B cell (primary cell): Measurements from ENCODE around the gene PPP2R2D. TPM values are rescaled to one million over a fixed set of nuclear protein-coding genes. Genes with fewer than 3 reads are reported as not detected.

Experiments used
- ATAC-seq: fragments of 200-7000 bp; cut with Tn5 transposase; one replicate; pipeline ENCODE4 v1.10.0; 2021; ENCODE audit warnings: low read depth, mild to moderate bottlenecking, moderate number of reproducible peaks, moderate library complexity
- CTCF ChIA-PET: fragments of 350-600 bp; sonication (Branson Sonifier 250); formaldehyde crosslinking; loops from one replicate; lab custom pipeline; 2021; ENCODE audit warnings: antibody characterized with exemption, inconsistent platforms; lab: Charles Lee
- POLR2A ChIA-PET: fragments of 350-600 bp; sonication (Branson Sonifier 250); formaldehyde crosslinking; loops from one replicate; lab custom pipeline; 2021; ENCODE audit warnings: antibody characterized with exemption; lab: Charles Lee
- DNase-seq: peaks from one replicate; pipeline ENCODE4 v3.0.0; 2013
- H2AFZ ChIP-seq: 2 replicates; pipeline ENCODE4 v1.6.1; 2012; ENCODE audit warnings: mild to moderate bottlenecking, low read depth, low read length; ENCODE audit not compliant: insufficient read depth, poor library complexity, severe bottlenecking
- H3K27ac ChIP-seq, 2 donors: 1 replicate in 1 of 2; 2 replicates in 1 of 2; pipeline ENCODE4 v1.5.1; 2012 to 2013; ENCODE audit warnings: low read length in 2 of 2, mild to moderate bottlenecking in 2 of 2, moderate library complexity in 1 of 2
- H3K27me3 ChIP-seq, 4 experiments: fragments of 200-600 bp in 1 of 4; sonication (generic) in 1 of 4; replicated peaks in 1 of 4; 1 replicate in 2 of 4; 2 replicates in 2 of 4; pipeline versions ENCODE4 v1.6.1 to v1.7.0; 2013 to 2016; ENCODE audit warnings: low read length in 3 of 4, mild to moderate bottlenecking in 2 of 4, mixed read lengths in 1 of 4, moderate library complexity in 1 of 4; ENCODE audit not compliant: insufficient read depth in 4 of 4, control insufficient read depth in 3 of 4; ENCODE audit errors: control extremely low read depth in 1 of 4
- H3K36me3 ChIP-seq, 2 experiments: replicated peaks in 1 of 2; 1 replicate in 1 of 2; 2 replicates in 1 of 2; pipeline versions ENCODE4 v1.6.1 to v1.7.1; 2013; ENCODE audit warnings: low read length in 1 of 2; ENCODE audit not compliant: insufficient read depth in 2 of 2, control insufficient read depth in 1 of 2; ENCODE audit errors: control extremely low read depth in 1 of 2, extremely low read depth in 1 of 2
- H3K4me1 ChIP-seq, 2 donors: fragments of 200-600 bp in 1 of 2; sonication (generic) in 1 of 2; 1 replicate in 1 of 2; 2 replicates in 1 of 2; pipeline versions ENCODE4 v1.5.1 to v1.6.1; 2013 to 2017; ENCODE audit warnings: low read length in 2 of 2; ENCODE audit not compliant: control insufficient read depth in 2 of 2, insufficient read depth in 2 of 2
- H3K4me2 ChIP-seq: replicated peaks from 2 replicates; pipeline ENCODE3; 2012; ENCODE audit warnings: mild to moderate bottlenecking, low read depth, low read length; ENCODE audit not compliant: poor library complexity, severe bottlenecking
- H3K4me3 ChIP-seq, 5 experiments: fragments of 200-600 bp in 1 of 5; sonication (generic) in 1 of 5; 1 replicate in 3 of 5; 2 replicates in 2 of 5; pipeline versions ENCODE4 v1.5.1 to v1.7.0; 2011 to 2016; ENCODE audit warnings: low read length in 4 of 5, mild to moderate bottlenecking in 4 of 5, low read depth in 2 of 5, control low read depth in 1 of 5, moderate library complexity in 1 of 5; ENCODE audit not compliant: insufficient read depth in 1 of 5; ENCODE audit errors: control extremely low read depth in 1 of 5, extremely low read depth in 1 of 5
- H3K79me2 ChIP-seq: fragments of 200-600 bp; sonication (generic); one replicate; pipeline ENCODE4 v1.6.0; 2016; ENCODE audit warnings: low read length; ENCODE audit not compliant: control insufficient read depth, insufficient read depth
- H3K9ac ChIP-seq: fragments of 200-600 bp; sonication (generic); 2 replicates; pipeline ENCODE4 v1.6.1; 2017; ENCODE audit warnings: mild to moderate bottlenecking, low read length, moderate library complexity
- H3K9me3 ChIP-seq, 3 donors: one replicate each; pipeline versions ENCODE4 v1.6.1 to v1.7.1; 2013; ENCODE audit warnings: low read length in 2 of 3; ENCODE audit not compliant: control insufficient read depth in 2 of 3, insufficient read depth in 1 of 3; ENCODE audit errors: control extremely low read depth in 1 of 3
- H4K20me1 ChIP-seq: 2 replicates; pipeline ENCODE4 v1.6.0; 2012; ENCODE audit warnings: mild to moderate bottlenecking, low read length; ENCODE audit not compliant: insufficient read depth, control insufficient read depth, poor library complexity, severe bottlenecking
- H3K27ac Mint-ChIP-seq: one replicate; pipeline ENCODE4 v1.8.0; 2021; ENCODE audit warnings: mixed read lengths
- H3K27me3 Mint-ChIP-seq: one replicate; pipeline ENCODE4 v1.8.0; 2021; ENCODE audit warnings: mixed read lengths
- H3K4me1 Mint-ChIP-seq: one replicate; pipeline ENCODE4 v1.8.0; 2021; ENCODE audit warnings: mixed read lengths
- H3K4me3 Mint-ChIP-seq: one replicate; pipeline ENCODE4 v1.8.0; 2021; ENCODE audit warnings: mixed read lengths
- H3K9me3 Mint-ChIP-seq: one replicate; pipeline ENCODE4 v1.8.0; 2022; ENCODE audit warnings: mixed read lengths; ENCODE audit not compliant: insufficient read depth
- CTCF ChIP-seq: fragments of 200-600 bp; IDR thresholded peaks from one replicate; pipeline ENCODE4 v1.8.0; 2022; ENCODE audit warnings: antibody characterized with exemption, mild to moderate bottlenecking
- EZH2 ChIP-seq: IDR thresholded peaks from 2 replicates; pipeline ENCODE4 v1.6.1; 2012; ENCODE audit warnings: borderline replicate concordance, low read depth, mild to moderate bottlenecking, moderate library complexity, low read length; ENCODE audit not compliant: insufficient read depth, poor library complexity, severe bottlenecking
- WGBS: methylation state at CpG from one replicate; pipeline ENCODE4 v1.1.5; 2013; ENCODE audit warnings: missing lambda C conversion rate; ENCODE audit not compliant: insufficient coverage; 5-methylcytosine and 5-hydroxymethylcytosine counted together
- intact Hi-C: fragments of 100-400 bp; cut with micrococcal nuclease; formaldehyde crosslinking; loops from one replicate; pipeline ENCODE4 v1.10.0; 2022
- polyA plus RNA-seq: library from polyadenylated mRNA; depleted of rRNA; stranded (reverse); fragments of >200 nt; gene quantifications from 2 replicates; pipeline ENCODE4 v1.2.3, GENCODE V29; 2012
- total RNA-seq, 2 donors: library from RNA; stranded (reverse); fragments of 120-200 nt in 1 of 2; gene quantifications; 1 replicate in 1 of 2; 2 replicates in 1 of 2; pipeline versions ENCODE4 v1.2.3 to v1.2.4, GENCODE V29; 2013 to 2022

Gene PPP2R2D
- total and polyA plus RNA-seq, 2 donors (not counting 1 experiment from before 2014, with no cell fraction given): 25.8 to 45.6 TPM

- H3K4me1 ChIP-seq: peaks cover 0 to 6% of the 10 kb centered on the region in 2 donors
- Mint-ChIP-seq H3K9me3 (no peaks in the 10 kb centered on the region), H3K4me3 (no peak overlapping the region), H3K27ac (no peak overlapping the region), H3K4me1 (peaks cover 3% of the 10 kb centered on the region), H3K27me3 (peaks cover 3% of the 10 kb centered on the region)
- H3K27me3 ChIP-seq: no peaks in the 10 kb centered on the region
- H3K36me3 ChIP-seq: no peaks in the 10 kb centered on the region
- H3K27ac ChIP-seq: no peak overlapping the region
- H3K4me3 ChIP-seq: no peak overlapping the region
- ATAC-seq: no peak
- WGBS: 87% methylated on average over 16 of the region's 16 CpGs
- H3K79me2 ChIP-seq: no peaks in the 10 kb centered on the region
- no peaks in the 10 kb centered on the region for H3K9me3 ChIP-seq
- ChIA-PET CTCF (interaction anchor here (1.5 kb wide), 1 partner anchor 26 kb away, joined by 3 read pairs; no protein-coding TSS in a partner anchor), POLR2A (no interaction called here)
- no peak overlapping the region for H3K9ac ChIP-seq
- H3K4me2 ChIP-seq: no peak overlapping the region
- TF ChIP-seq CTCF (no peak), EZH2 (no peak)
- intact Hi-C loops: no loop called here
- no peak for DNase-seq
- H2AFZ ChIP-seq: no peak overlapping the region
- H4K20me1 ChIP-seq: no peaks in the 10 kb centered on the region
Observed at GRCh38 chr10:131996466-131997365, 95.9 kb downstream of the PPP2R2D start.

- Histone ChIP-seq H3K27me3 (no peaks in the 10 kb centered on the region), H3K79me2 (no peaks in the 10 kb centered on the region), H3K4me2 (no peak overlapping the region), H4K20me1 (no peaks in the 10 kb centered on the region), H3K36me3 (no peaks in the 10 kb centered on the region), H3K9me3 (no peaks in the 10 kb centered on the region), H3K27ac (no peak overlapping the region), H3K9ac (no peak overlapping the region), H2AFZ (no peak overlapping the region), H3K4me3 (no peak overlapping the region), H3K4me1 (peaks cover 0 to 6% of the 10 kb centered on the region in 2 donors)
- intact Hi-C loops: no loop called here
- no peak for TF ChIP-seq EZH2
- no peak for TF ChIP-seq CTCF
- Mint-ChIP-seq H3K9me3 (no peaks in the 10 kb centered on the region), H3K27me3 (peaks cover 9% of the 10 kb centered on the region), H3K4me3 (no peak overlapping the region), H3K4me1 (peaks cover 3% of the 10 kb centered on the region), H3K27ac (no peak overlapping the region)
- DNase-seq: no peak
- POLR2A ChIA-PET: no interaction called here
- ATAC-seq: no peak
- CTCF ChIA-PET: no interaction called here
- WGBS: 91% methylated on average over 8 of the region's 13 CpGs
Observed at GRCh38 chr10:131997366-131998049, 96.7 kb downstream of the PPP2R2D start.
